IPS-18a (cell line): ENCODE data around the gene SORBS2.

Experiments used
- H3K27ac ChIP-seq: one replicate; pipeline ENCODE4 v1.5.1; 2013; ENCODE audit warnings: low read length
- H3K27me3 ChIP-seq: one replicate; pipeline ENCODE4 v1.6.1; 2013; ENCODE audit warnings: mild to moderate bottlenecking, low read length; ENCODE audit not compliant: control insufficient read depth, insufficient read depth
- H3K36me3 ChIP-seq: one replicate; pipeline ENCODE4 v1.6.1; 2013; ENCODE audit warnings: low read depth, low read length; ENCODE audit not compliant: control insufficient read depth
- H3K4me1 ChIP-seq: one replicate; pipeline ENCODE4 v1.6.1; 2013; ENCODE audit warnings: low read depth, low read length; ENCODE audit not compliant: control insufficient read depth
- H3K4me3 ChIP-seq: one replicate; pipeline ENCODE4 v1.5.1; 2013; ENCODE audit warnings: low read length
- H3K9ac ChIP-seq: one replicate; pipeline ENCODE4 v1.6.1; 2013; ENCODE audit warnings: mild to moderate bottlenecking, low read length, moderate library complexity
- H3K9me3 ChIP-seq: one replicate; pipeline ENCODE4 v1.6.1; 2013; ENCODE audit warnings: low read depth, low read length; ENCODE audit not compliant: control insufficient read depth

The SORBS2 gene

GRCh38 chr4:185833055-185833598 is 21.1 kb upstream of the SORBS2 start:
- no peaks in the 10 kb centered on the region for H3K36me3 ChIP-seq
- H3K4me1 ChIP-seq: peaks cover 28% of the 10 kb centered on the region
- no peak overlapping the region for H3K4me3 ChIP-seq
- no peak overlapping the region for H3K9ac ChIP-seq
- no peaks in the 10 kb centered on the region for H3K9me3 ChIP-seq
- no peaks in the 10 kb centered on the region for H3K27me3 ChIP-seq
- H3K27ac ChIP-seq: no peak overlapping the region

- H3K4me1 ChIP-seq: peaks cover 9% of the 10 kb centered on the region
- peaks cover 4% of the 10 kb centered on the region for H3K9me3 ChIP-seq
- no peak overlapping the region for H3K4me3 ChIP-seq
- H3K9ac ChIP-seq: no peak overlapping the region
- H3K27me3 ChIP-seq: no peaks in the 10 kb centered on the region
- H3K36me3 ChIP-seq: no peaks in the 10 kb centered on the region
- no peak overlapping the region for H3K27ac ChIP-seq
Observed at GRCh38 chr4:185831125-185831815, 19.3 kb upstream of the SORBS2 start.

- no peak overlapping the region for H3K27ac ChIP-seq
- no peak overlapping the region for H3K9ac ChIP-seq
- no peaks in the 10 kb centered on the region for H3K27me3 ChIP-seq
- H3K4me1 ChIP-seq: peaks cover 2% of the 10 kb centered on the region
- peaks cover 4% of the 10 kb centered on the region for H3K9me3 ChIP-seq
- H3K4me3 ChIP-seq: no peak overlapping the region
- H3K36me3 ChIP-seq: no peaks in the 10 kb centered on the region
Observed at GRCh38 chr4:185830263-185830994, 18.4 kb upstream of the SORBS2 start.

DNA sequence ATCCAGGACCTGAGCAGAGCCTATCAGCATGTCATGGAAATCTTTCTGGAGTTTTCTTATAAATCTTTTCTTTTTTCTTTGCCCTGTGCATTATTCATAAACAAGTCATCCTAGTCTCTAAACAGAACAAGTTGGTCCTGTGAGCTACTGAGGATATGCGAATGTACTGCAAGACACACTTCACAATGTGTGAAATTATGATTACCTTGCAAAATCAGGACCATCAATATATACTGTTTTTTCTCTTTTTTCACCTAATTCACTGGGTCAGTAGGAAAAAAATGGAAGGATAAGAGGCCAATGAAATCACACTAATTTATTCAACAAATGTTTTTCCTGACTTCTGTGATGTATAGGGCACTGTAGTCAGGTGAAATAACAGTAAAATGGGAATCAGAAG is 14.4 kb upstream of the SORBS2 start:
- H3K27ac ChIP-seq: no peak overlapping the region
- H3K4me3 ChIP-seq: no peak overlapping the region

GRCh38 chr4:185825737-185826136 is 13.7 kb upstream of the SORBS2 start:
- H3K36me3 ChIP-seq: no peaks in the 10 kb centered on the region
- H3K9me3 ChIP-seq: peaks cover 4% of the 10 kb centered on the region
- peaks cover 14% of the 10 kb centered on the region for H3K4me1 ChIP-seq
- H3K27ac ChIP-seq: no peak overlapping the region
- no peak overlapping the region for H3K9ac ChIP-seq
- H3K4me3 ChIP-seq: no peak overlapping the region
- H3K27me3 ChIP-seq: no peaks in the 10 kb centered on the region

More for the DNA sequence above, 14.4 kb upstream of the SORBS2 start:
- Histone ChIP-seq H3K36me3 (no peaks in the 10 kb centered on the region), H3K9ac (no peak overlapping the region), H3K4me1 (peaks cover 12% of the 10 kb centered on the region), H3K27me3 (no peaks in the 10 kb centered on the region), H3K9me3 (peaks cover 4% of the 10 kb centered on the region)

- no peak overlapping the region for H3K4me3 ChIP-seq
- no peaks in the 10 kb centered on the region for H3K36me3 ChIP-seq
- H3K9me3 ChIP-seq: peaks cover 4% of the 10 kb centered on the region
- no peak overlapping the region for H3K27ac ChIP-seq
- no peak overlapping the region for H3K9ac ChIP-seq
- H3K4me1 ChIP-seq: peaks cover 16% of the 10 kb centered on the region
- no peaks in the 10 kb centered on the region for H3K27me3 ChIP-seq
Observed at GRCh38 chr4:185822791-185823190, 10.8 kb upstream of the SORBS2 start.

GRCh38 chr4:185821029-185821419 is 9.0 kb upstream of the SORBS2 start:
- Histone ChIP-seq H3K4me3 (no peak overlapping the region), H3K27me3 (no peaks in the 10 kb centered on the region), H3K27ac (no peak overlapping the region), H3K4me1 (peaks cover 16% of the 10 kb centered on the region), H3K9me3 (no peaks in the 10 kb centered on the region), H3K36me3 (no peaks in the 10 kb centered on the region), H3K9ac (no peak overlapping the region)

DNA sequence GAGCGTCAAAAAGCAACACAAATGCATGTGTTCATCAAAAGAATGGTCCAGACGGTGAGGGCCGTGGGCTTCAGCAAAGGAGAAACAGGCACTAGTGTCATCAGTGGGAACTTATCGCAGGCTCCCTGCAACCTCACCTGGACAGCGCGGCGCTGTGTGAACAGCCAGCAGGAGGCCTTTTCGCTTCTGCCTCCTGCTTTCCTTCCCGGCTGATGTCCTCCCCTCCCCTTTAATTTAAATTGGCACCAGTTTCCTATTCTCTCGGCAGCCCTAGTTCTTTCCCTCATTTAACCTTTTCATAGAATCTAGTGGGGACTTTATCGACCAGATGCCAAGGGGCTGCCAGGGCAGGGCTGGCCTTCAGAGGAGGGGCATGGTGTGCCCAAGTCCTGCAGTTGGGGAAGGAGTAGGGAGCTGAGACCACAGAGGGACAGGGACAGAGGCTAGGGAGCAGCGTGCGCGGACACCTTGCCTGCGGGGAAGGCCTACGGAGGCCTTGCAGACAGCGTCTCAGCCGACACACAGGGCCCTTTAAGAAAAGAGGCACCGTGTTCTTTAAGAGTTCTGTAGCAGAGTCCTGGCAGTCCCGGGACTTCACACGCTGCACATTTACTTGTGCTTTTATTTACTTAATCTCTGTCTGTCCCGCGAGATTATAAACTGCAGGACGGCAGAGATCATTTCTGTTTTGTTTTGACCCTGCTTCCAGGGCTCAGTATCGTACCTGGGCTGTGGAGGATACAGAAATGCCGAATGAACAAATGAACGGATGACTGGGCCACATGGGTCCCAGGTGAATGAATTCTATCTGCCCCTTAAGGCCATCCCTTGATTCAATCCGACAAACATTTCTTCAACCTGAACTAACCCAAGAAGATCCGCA is 8.4 kb upstream of the SORBS2 start:
- no peaks in the 10 kb centered on the region for H3K9me3 ChIP-seq
- no peak overlapping the region for H3K27ac ChIP-seq
- H3K9ac ChIP-seq: no peak overlapping the region
- H3K4me3 ChIP-seq: no peak overlapping the region
- no peaks in the 10 kb centered on the region for H3K27me3 ChIP-seq
- H3K36me3 ChIP-seq: no peaks in the 10 kb centered on the region
- H3K4me1 ChIP-seq: peaks cover 16% of the 10 kb centered on the region

DNA sequence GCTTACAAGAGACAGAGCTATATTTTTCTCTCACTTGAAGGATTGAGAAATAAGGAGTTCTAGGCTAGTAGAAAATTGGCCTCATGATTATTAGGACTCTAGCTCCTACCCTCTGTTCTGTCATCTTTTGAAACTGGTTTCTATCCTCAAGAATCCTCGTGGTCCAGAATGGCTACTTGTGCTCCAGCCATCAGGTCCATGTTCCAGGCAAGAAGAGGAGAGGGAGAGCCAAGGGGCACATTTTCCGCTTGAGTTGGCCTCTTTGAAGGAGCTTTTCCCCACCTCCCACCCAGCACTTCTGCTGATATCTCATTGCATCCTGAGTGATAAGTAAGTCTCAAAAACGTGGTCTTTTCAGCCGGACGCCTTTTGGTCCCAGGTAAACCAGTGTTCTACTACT is 7.2 kb upstream of the SORBS2 start:
- H3K4me3 ChIP-seq: no peak overlapping the region
- H3K36me3 ChIP-seq: no peaks in the 10 kb centered on the region
- no peaks in the 10 kb centered on the region for H3K9me3 ChIP-seq
- H3K27ac ChIP-seq: no peak overlapping the region
- H3K27me3 ChIP-seq: no peaks in the 10 kb centered on the region
- peaks cover 16% of the 10 kb centered on the region for H3K4me1 ChIP-seq
- H3K9ac ChIP-seq: no peak overlapping the region

- Histone ChIP-seq H3K27ac (no peak overlapping the region), H3K4me3 (no peak overlapping the region), H3K9me3 (no peaks in the 10 kb centered on the region)
Observed at GRCh38 chr4:185817403-185817818, 5.4 kb upstream of the SORBS2 start.

GRCh38 chr4:185813133-185813532 is 1.1 kb upstream of the SORBS2 start:
- Histone ChIP-seq H3K27ac (no peak overlapping the region), H3K9ac (no peak overlapping the region), H3K9me3 (no peaks in the 10 kb centered on the region), H3K36me3 (no peaks in the 10 kb centered on the region), H3K27me3 (no peaks in the 10 kb centered on the region), H3K4me1 (peaks cover 24% of the 10 kb centered on the region), H3K4me3 (no peak overlapping the region)

More at GRCh38 chr4:185817403-185817818, 5.4 kb upstream of the SORBS2 start:
- Histone ChIP-seq H3K4me1 (peaks cover 9% of the 10 kb centered on the region), H3K36me3 (no peaks in the 10 kb centered on the region), H3K9ac (no peak overlapping the region), H3K27me3 (no peaks in the 10 kb centered on the region)
